HUES6 (cell line): ENCODE measurements around the gene METTL21A.
"Not testable (repeated sequence)": the region's sequence is repeated elsewhere in the genome, so short reads cannot be mapped to it uniquely, and the experiment has no call there.

Source experiments
- H3K27ac ChIP-seq: 2 replicates; pipeline ENCODE4 v1.7.0; 2013; ENCODE audit warnings: low read depth, mild to moderate bottlenecking, low read length, inconsistent platforms
- H3K27me3 ChIP-seq: 2 replicates; pipeline ENCODE4 v1.6.1; 2013; ENCODE audit warnings: low read length; ENCODE audit not compliant: control insufficient read depth, insufficient read depth
- H3K36me3 ChIP-seq: 2 replicates; pipeline ENCODE4 v1.6.1; 2013; ENCODE audit warnings: low read length; ENCODE audit not compliant: control insufficient read depth, insufficient read depth
- H3K4me1 ChIP-seq: 2 replicates; pipeline ENCODE4 v1.6.1; 2013; ENCODE audit warnings: low read length; ENCODE audit not compliant: control insufficient read depth, insufficient read depth
- H3K4me3 ChIP-seq: 2 replicates; pipeline ENCODE4 v1.5.1; 2013; ENCODE audit warnings: low read depth, low read length
- H3K9ac ChIP-seq: one replicate; pipeline ENCODE4 v1.6.1; 2013; ENCODE audit warnings: mild to moderate bottlenecking, low read length
- H3K9me3 ChIP-seq: 2 replicates; pipeline ENCODE4 v1.6.1; 2013; ENCODE audit warnings: low read depth, low read length; ENCODE audit not compliant: control insufficient read depth, insufficient read depth

Gene METTL21A

DNA sequence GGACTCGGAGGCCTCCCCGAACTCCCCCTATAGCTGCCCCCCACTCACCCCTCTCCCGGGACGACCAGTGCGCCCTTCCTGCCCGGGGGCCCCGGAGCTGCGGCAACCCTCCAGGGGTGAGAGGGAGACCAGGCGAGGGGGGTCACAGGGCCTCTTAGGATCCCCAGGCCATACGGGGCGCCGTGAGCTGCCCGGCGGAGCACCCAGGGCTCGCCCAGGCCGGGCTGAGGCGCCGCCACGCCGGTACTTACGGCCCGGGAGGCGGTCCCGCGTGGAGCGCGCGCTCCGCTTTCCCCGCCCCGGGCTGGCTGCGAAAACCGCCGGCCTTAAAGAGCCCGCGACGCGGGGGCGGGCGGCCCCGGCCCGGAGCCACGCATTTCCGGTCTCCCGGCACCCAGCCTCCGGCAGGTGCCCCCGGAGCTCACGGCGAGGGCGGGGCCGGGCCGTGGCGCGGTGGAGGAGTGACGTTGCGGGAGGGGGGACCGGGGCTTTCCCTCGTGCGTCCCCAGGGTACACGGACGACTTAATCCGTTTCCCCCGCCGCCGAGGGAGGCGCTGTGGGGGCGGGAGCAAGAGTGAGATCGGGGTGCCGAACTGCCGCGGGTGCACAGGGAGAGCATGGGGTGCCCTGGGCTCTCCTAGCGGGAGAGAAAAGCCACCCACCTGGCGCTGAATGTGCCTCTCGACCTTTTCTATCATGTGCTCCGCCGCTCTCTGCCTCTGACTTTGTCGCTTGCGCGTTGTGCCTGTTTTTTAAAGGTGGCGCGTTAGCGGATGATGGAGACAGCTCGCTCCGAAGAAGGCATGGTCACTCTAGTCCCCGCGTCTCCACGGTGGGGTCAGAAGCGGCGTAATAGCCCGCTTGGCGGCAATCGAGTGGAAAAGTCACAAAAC lies at the start of gene METTL21A:
TSS of gene METTL21A (minus strand) at position 381 of the 894 bp plus-strand sequence. CDS start 1,019 bp downstream, outside the sequence.
- peak within 1 kb of the TSS; percentile 93 for H3K27ac ChIP-seq
- peak within 1 kb of the TSS; percentile 72 for H3K4me3 ChIP-seq
- H3K9ac ChIP-seq: peak within 1 kb of the TSS; percentile 71
- no peaks in the 10 kb centered on the region for H3K27me3 ChIP-seq
- H3K9me3 ChIP-seq: no peaks in the 10 kb centered on the region
- H3K4me1 ChIP-seq: 0 out of 2 replicates have a peak, but pooled peaks cover 7% of the 10 kb centered on the region
- H3K36me3 ChIP-seq: peaks cover 35% of the 10 kb centered on the region

GRCh38 chr2:207674826-207675225 lies 49.6 kb upstream of the METTL21A start:
- H3K9ac ChIP-seq: no peak overlapping the region
- peaks cover 30% of the 10 kb centered on the region for H3K4me1 ChIP-seq
- no peaks in the 10 kb centered on the region for H3K36me3 ChIP-seq
- H3K4me3 ChIP-seq: no peak overlapping the region
- H3K27me3 ChIP-seq: no peaks in the 10 kb centered on the region
- peak overlapping the region; percentile 21; the same call in 1 of the 2 replicates for H3K27ac ChIP-seq
- no peaks in the 10 kb centered on the region for H3K9me3 ChIP-seq

DNA sequence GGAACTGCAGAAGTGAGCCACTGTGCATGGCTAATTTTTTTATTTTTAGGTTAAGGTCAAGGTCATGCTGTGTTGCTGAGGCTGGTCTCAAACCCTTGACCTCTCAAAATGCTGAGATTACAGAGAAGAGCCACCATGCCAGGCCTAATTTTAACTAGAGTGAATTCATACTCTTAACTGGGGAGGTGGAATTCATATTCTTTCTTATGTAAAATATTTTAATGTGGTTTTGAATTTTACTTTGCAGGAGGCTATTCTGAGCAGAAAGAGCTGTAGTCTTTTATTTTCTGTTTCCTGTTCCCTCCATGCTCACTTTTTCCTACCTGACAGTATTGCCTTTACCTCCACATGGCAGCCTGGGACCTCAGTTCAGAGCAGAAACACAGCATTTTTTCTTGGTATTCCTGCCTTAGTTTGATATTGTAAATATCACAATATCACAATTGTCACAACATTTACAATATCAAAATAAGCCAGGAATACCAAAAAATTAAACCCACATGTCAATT lies 49.1 kb upstream of the METTL21A start:
- H3K36me3 ChIP-seq: no peaks in the 10 kb centered on the region
- H3K9me3 ChIP-seq: no peaks in the 10 kb centered on the region
- H3K9ac ChIP-seq: no peak overlapping the region
- H3K27ac ChIP-seq: peak overlapping the region; percentile 21; the same call in 1 of the 2 replicates
- H3K4me3 ChIP-seq: no peak overlapping the region
- H3K4me1 ChIP-seq: peaks cover 30% of the 10 kb centered on the region
- H3K27me3 ChIP-seq: no peaks in the 10 kb centered on the region

DNA sequence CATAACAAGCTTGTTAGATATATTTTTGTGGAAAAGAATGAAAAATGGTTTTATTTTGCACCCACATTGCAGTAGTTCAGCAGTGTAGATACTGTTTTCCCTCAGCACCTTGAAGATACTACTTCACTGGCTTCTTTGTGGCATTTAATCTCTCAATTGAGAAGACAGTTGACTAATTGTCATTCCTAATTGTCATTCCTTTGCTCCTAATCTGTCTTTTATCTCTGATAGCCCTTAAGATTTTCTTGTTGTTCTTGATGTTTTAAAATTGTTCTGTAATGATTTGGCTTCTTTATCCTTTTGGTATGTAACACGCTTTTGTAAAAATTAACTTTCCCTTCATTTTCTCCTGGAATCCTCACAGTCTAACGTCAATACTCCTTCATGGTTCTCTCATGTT lies 48.2 kb upstream of the METTL21A start:
- H3K4me1 ChIP-seq: peaks cover 30% of the 10 kb centered on the region
- no peaks in the 10 kb centered on the region for H3K36me3 ChIP-seq
- no peak overlapping the region for H3K9ac ChIP-seq
- no peaks in the 10 kb centered on the region for H3K27me3 ChIP-seq
- H3K27ac ChIP-seq: peak overlapping the region; percentile 84
- H3K9me3 ChIP-seq: no peaks in the 10 kb centered on the region
- no peak overlapping the region for H3K4me3 ChIP-seq

DNA sequence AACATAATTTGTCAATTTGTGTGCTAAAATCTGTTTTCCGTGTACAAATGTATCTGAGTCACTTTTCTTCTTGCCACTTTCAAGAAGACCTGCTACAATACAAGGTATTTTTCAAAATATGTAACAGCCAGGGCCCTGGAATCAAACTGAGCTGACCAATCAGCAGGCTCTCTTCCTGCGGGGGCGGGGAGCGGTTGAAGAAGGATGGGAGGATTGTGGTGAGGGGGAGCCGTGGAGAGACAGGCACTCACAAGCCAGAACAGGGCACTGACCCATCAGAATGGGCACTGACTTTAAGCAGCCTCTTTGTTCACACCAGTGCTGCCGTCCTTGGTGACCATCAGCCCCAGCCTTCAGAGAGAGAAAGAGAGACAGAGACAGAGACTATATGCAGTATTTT lies 45.7 kb upstream of the METTL21A start:
- H3K4me1 ChIP-seq: peaks cover 21% of the 10 kb centered on the region
- no peak overlapping the region for H3K27ac ChIP-seq
- no peak overlapping the region for H3K9ac ChIP-seq
- no peaks in the 10 kb centered on the region for H3K36me3 ChIP-seq
- H3K9me3 ChIP-seq: no peaks in the 10 kb centered on the region
- no peaks in the 10 kb centered on the region for H3K27me3 ChIP-seq
- no peak overlapping the region for H3K4me3 ChIP-seq

DNA sequence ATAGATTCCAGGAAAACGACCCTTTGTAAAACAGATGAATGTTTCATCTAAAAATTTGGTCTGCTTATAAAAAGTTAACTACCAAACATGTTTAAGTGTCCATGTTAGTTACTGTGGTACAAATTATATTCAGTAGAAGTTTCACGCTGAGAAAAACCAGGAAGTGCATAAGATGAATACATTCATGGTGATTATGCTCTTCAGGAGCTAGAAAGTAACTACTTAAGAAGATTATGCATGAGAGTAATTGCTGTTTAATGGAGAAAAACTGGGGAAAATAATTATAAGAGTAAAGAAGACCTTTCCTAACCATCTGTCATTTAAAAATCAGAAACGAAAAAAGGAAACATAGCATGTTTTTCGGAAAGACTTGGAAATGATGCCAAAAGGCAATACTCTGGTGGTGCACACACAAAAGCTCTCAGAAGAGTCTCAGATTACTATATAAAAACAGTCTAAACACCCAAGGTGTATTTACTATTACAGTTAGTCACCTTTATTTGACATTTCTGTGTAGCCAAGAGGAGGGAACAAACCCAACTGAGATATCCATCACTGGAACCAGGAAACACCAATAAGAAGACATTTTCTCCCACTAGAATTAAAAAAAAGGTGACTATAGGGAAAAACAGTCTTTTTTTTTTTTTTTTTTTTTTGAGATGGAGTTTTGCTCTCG lies 38.8 kb upstream of the METTL21A start:
- no peak overlapping the region for H3K9ac ChIP-seq
- no peak overlapping the region for H3K27ac ChIP-seq
- peaks cover 5% of the 10 kb centered on the region for H3K4me1 ChIP-seq
- no peaks in the 10 kb centered on the region for H3K27me3 ChIP-seq
- H3K4me3 ChIP-seq: no peak overlapping the region
- H3K36me3 ChIP-seq: no peaks in the 10 kb centered on the region
- no peaks in the 10 kb centered on the region for H3K9me3 ChIP-seq

DNA sequence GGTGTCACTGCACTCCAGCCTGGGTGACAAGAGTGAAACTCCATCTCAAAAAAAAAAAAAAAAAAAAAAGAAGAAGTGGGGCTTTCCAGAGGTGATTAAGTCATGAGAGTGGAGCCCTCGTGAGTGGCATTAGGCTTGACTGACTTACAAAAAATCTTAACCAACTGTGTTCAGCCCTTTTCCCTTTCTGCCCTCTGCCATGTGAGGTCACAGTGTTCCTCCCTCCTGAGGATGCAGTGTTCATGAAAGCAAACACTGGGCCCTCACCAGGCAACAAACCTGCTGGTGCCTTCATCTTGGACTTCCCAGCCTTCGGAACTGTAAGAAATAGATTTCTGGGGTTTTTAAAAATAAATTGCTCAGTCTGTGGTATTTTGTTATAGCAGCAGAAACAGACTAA lies 37.0 kb upstream of the METTL21A start:
- H3K27ac ChIP-seq: no peak overlapping the region

GRCh38 chr2:207660994-207661393 lies 35.8 kb upstream of the METTL21A start:
- Histone ChIP-seq H3K9me3 (no peaks in the 10 kb centered on the region), H3K9ac (no peak overlapping the region), H3K36me3 (no peaks in the 10 kb centered on the region), H3K4me1 (peaks cover 5% of the 10 kb centered on the region), H3K27ac (no peak overlapping the region), H3K4me3 (no peak overlapping the region), H3K27me3 (no peaks in the 10 kb centered on the region)

More for the DNA sequence above, 37.0 kb upstream of the METTL21A start:
- Histone ChIP-seq H3K36me3 (no peaks in the 10 kb centered on the region), H3K4me3 (no peak overlapping the region), H3K9me3 (no peaks in the 10 kb centered on the region), H3K27me3 (no peaks in the 10 kb centered on the region), H3K9ac (no peak overlapping the region), H3K4me1 (peaks cover 5% of the 10 kb centered on the region)

- Histone ChIP-seq H3K27me3 (no peaks in the 10 kb centered on the region), H3K4me1 (peaks cover 5% of the 10 kb centered on the region), H3K9me3 (no peaks in the 10 kb centered on the region), H3K4me3 (no peak overlapping the region), H3K36me3 (no peaks in the 10 kb centered on the region), H3K27ac (no peak overlapping the region), H3K9ac (no peak overlapping the region)
Observed at GRCh38 chr2:207658156-207658555, 33.0 kb upstream of the METTL21A start.

GRCh38 chr2:207655000-207655399 lies 29.8 kb upstream of the METTL21A start:
- H3K9ac ChIP-seq: no peak overlapping the region

GRCh38 chr2:207646582-207646981 lies 21.4 kb upstream of the METTL21A start:
- not testable (repeated sequence) for H3K9me3 ChIP-seq, H3K4me3 ChIP-seq, H3K9ac ChIP-seq, H3K27me3 ChIP-seq, H3K4me1 ChIP-seq, H3K36me3 ChIP-seq, H3K27ac ChIP-seq

More at GRCh38 chr2:207655000-207655399, 29.8 kb upstream of the METTL21A start:
- Histone ChIP-seq H3K27me3 (no peaks in the 10 kb centered on the region), H3K27ac (no peak overlapping the region), H3K36me3 (no peaks in the 10 kb centered on the region), H3K9me3 (no peaks in the 10 kb centered on the region), H3K4me1 (no peaks in the 10 kb centered on the region), H3K4me3 (no peak overlapping the region)
